Ishikawa (cell line): ENCODE data around the gene UNC5B.

Experiments
- CEBPB ChIP-seq: IDR thresholded peaks from 2 replicates; pipeline ENCODE4 v1.6.1; 2012
- CREB1 ChIP-seq: IDR thresholded peaks from 2 replicates; pipeline ENCODE4 v1.6.1; 2012; ENCODE audit warnings: low read depth
- EGR1 ChIP-seq: IDR thresholded peaks from 2 replicates; pipeline ENCODE4 v1.6.1; 2012
- EP300 ChIP-seq: IDR thresholded peaks from 2 replicates; pipeline ENCODE4 v1.6.1; 2012; ENCODE audit warnings: borderline replicate concordance
- FOXM1 ChIP-seq: IDR thresholded peaks from 2 replicates; pipeline ENCODE4 v1.6.1; 2012; ENCODE audit warnings: low read depth, borderline replicate concordance
- MAX ChIP-seq: IDR thresholded peaks from 2 replicates; pipeline ENCODE4 v1.6.1; 2012
- NFIC ChIP-seq: IDR thresholded peaks from 2 replicates; pipeline ENCODE4 v1.6.1; 2012
- RAD21 ChIP-seq: IDR thresholded peaks from 2 replicates; pipeline ENCODE4 v1.6.1; 2012; ENCODE audit warnings: low read depth
- TAF1 ChIP-seq: IDR thresholded peaks from 2 replicates; pipeline ENCODE4 v1.6.1; 2012; ENCODE audit warnings: low read depth, mild to moderate bottlenecking
- TCF12 ChIP-seq: IDR thresholded peaks from 2 replicates; pipeline ENCODE4 v1.6.1; 2012; ENCODE audit warnings: low read depth
- TEAD4 ChIP-seq: IDR thresholded peaks from 2 replicates; pipeline ENCODE4 v1.6.1; 2012
- USF1 ChIP-seq: IDR thresholded peaks from 2 replicates; pipeline ENCODE4 v1.6.1; 2012
- YY1 ChIP-seq: IDR thresholded peaks from 2 replicates; pipeline ENCODE4 v1.6.1; 2012; ENCODE audit warnings: low read depth
- ZBTB7A ChIP-seq: IDR thresholded peaks from 2 replicates; pipeline ENCODE4 v1.6.1; 2012; ENCODE audit warnings: low read depth
- TF ChIP-seq, protein P1 (sequence below): IDR thresholded peaks from 2 replicates; pipeline ENCODE4 v1.6.1; 2012; ENCODE audit warnings: low read depth, mild to moderate bottlenecking

Gene UNC5B

GRCh38 chr10:71191551-71192076 is 20.8 kb upstream of the UNC5B start:
- TF ChIP-seq TCF12 = no peak
- no peak for TF ChIP-seq MAX
- no peak for TF ChIP-seq ZBTB7A
- TF ChIP-seq, protein P1, sequence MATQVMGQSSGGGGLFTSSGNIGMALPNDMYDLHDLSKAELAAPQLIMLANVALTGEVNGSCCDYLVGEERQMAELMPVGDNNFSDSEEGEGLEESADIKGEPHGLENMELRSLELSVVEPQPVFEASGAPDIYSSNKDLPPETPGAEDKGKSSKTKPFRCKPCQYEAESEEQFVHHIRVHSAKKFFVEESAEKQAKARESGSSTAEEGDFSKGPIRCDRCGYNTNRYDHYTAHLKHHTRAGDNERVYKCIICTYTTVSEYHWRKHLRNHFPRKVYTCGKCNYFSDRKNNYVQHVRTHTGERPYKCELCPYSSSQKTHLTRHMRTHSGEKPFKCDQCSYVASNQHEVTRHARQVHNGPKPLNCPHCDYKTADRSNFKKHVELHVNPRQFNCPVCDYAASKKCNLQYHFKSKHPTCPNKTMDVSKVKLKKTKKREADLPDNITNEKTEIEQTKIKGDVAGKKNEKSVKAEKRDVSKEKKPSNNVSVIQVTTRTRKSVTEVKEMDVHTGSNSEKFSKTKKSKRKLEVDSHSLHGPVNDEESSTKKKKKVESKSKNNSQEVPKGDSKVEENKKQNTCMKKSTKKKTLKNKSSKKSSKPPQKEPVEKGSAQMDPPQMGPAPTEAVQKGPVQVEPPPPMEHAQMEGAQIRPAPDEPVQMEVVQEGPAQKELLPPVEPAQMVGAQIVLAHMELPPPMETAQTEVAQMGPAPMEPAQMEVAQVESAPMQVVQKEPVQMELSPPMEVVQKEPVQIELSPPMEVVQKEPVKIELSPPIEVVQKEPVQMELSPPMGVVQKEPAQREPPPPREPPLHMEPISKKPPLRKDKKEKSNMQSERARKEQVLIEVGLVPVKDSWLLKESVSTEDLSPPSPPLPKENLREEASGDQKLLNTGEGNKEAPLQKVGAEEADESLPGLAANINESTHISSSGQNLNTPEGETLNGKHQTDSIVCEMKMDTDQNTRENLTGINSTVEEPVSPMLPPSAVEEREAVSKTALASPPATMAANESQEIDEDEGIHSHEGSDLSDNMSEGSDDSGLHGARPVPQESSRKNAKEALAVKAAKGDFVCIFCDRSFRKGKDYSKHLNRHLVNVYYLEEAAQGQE = no peak
- TF ChIP-seq FOXM1 = no peak
- TF ChIP-seq TEAD4 = no peak
- no peak for TF ChIP-seq USF1
- TF ChIP-seq RAD21 = no peak
- TF ChIP-seq EGR1 = no peak
- no peak for TF ChIP-seq YY1
- no peak for TF ChIP-seq CREB1
- TF ChIP-seq CEBPB = no peak

GRCh38 chr10:71193516-71193915 is 18.9 kb upstream of the UNC5B start:
- TF ChIP-seq MAX (no peak), YY1 (no peak), USF1 (no peak), CREB1 (no peak), TCF12 (no peak), EP300 (no peak), ZBTB7A (no peak), FOXM1 (no peak), CEBPB (no peak), NFIC (no peak), TEAD4 (no peak)
- TF ChIP-seq, protein P1 = no peak

- no peak for TF ChIP-seq EGR1
- TF ChIP-seq, protein P1 = no peak
- no peak for TF ChIP-seq USF1
- TF ChIP-seq RAD21 = no peak
- TF ChIP-seq TEAD4 = no peak
- TF ChIP-seq YY1 = no peak
- no peak for TF ChIP-seq NFIC
- no peak for TF ChIP-seq TAF1
- TF ChIP-seq FOXM1 = no peak
- TF ChIP-seq CREB1 = no peak
- no peak for TF ChIP-seq TCF12
- TF ChIP-seq MAX = no peak
- no peak for TF ChIP-seq EP300
- no peak for TF ChIP-seq CEBPB
- no peak for TF ChIP-seq ZBTB7A
Observed at GRCh38 chr10:71197955-71198354, 14.4 kb upstream of the UNC5B start.

DNA sequence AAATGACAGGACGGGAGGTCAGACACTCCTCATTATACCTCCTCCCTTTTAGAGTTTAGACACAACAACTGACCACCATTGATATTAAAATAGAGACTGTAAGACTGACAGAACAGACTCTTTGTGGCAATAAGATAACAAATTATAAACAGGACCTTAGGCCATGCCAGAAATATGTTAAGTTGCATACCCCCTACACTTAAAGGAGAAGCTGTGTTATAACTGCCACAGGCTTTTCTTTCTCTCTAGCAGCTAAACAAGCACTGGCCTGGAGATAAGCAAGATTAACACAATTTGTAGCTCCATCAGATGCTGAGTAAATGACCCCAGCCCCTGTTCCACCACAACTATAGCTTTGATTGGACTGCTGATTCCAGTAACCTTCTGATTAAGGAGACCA is 10.5 kb upstream of the UNC5B start:
- no peak for TF ChIP-seq EP300
- TF ChIP-seq USF1 = no peak
- TF ChIP-seq RAD21 = no peak
- TF ChIP-seq, protein P1 = no peak
- TF ChIP-seq EGR1 = no peak
- no peak for TF ChIP-seq TCF12
- TF ChIP-seq CEBPB = no peak
- no peak for TF ChIP-seq TAF1
- TF ChIP-seq ZBTB7A = no peak
- TF ChIP-seq NFIC = no peak
- no peak for TF ChIP-seq YY1
- no peak for TF ChIP-seq CREB1
- no peak for TF ChIP-seq MAX
- TF ChIP-seq FOXM1 = no peak
- TF ChIP-seq TEAD4 = no peak
